Measurements from ENCODE around the gene GIPC1. TPM values are rescaled to one million over a fixed set of nuclear protein-coding genes. Genes with fewer than 3 reads are reported as not detected.
A peak's percentile ranks its signal among the peaks of the same experiment; 100 is the strongest.

The GIPC1 gene
- total and polyA plus RNA-seq, 7 donors: 65.1 to 378 (median 97.7) TPM

GRCh38 chr19:14443632-14444216 lies 52.2 kb downstream of the GIPC1 start:
- Histone ChIP-seq H3K9me3 (no peaks in the 10 kb centered on the region), H3K4me3 (no peak overlapping the region), H3K36me3 (peaks cover 24 to 79% (median 61%) of the 10 kb centered on the region in 4 donors), H3K4me1 (peaks cover 0 to 14% (median 9%) of the 10 kb centered on the region in 4 donors), H3K27ac (no peak overlapping the region), H3K27me3 (no peaks in the 10 kb centered on the region)
- TF ChIP-seq EP300 (IDR thresholded peaks at IDR 0.05) (no peak), CTCF (IDR thresholded peaks at IDR 0.05) (no peak), POLR2A (IDR thresholded peaks at IDR 0.05) (no peak)
- DNase-seq: no peak
- intact Hi-C loops (cut with DNase I): no loop called here
- WGBS, 2 donors: 94 to 96% methylated on average over 14 of the region's 14 CpGs

DNA sequence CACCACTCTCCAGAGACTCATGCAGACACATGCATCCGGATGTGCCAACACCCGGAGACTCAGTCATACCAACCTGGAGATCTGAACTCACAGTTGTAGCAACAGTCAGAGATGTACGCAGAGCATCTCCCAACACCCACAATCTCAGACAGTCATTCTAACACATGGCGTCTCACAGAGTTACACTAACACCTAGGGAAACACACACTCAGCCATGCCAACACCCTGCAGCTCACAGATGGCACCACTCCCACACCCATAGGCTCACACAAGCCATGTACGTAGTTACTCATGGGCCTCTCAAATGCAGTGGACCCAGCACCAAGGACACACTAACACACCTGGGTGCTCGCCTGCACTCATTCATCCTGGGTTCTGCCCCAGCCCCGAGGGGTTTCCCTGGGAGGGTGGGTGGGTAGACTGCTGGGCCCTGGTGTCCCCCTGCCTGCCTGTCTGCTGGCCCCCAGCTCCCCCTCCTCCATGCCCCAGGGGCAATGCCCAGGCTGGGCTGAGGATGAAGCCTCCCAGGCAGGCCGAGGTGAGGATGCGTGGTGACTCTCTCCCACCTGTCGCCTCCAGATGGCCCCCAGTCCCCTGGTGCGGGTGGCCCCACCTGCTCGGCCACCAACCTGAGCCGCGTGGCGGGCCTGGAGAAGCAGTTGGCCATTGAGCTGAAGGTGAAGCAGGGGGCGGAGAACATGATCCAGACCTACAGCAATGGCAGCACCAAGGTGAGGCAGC lies 52.9 kb downstream of the GIPC1 start:
- H3K4me3 ChIP-seq: no peak overlapping the region
- 93 to 97% methylated on average over 16 of the region's 16 CpGs for WGBS, 2 donors
- H3K9me3 ChIP-seq: no peaks in the 10 kb centered on the region
- H3K36me3 ChIP-seq: peaks cover 22 to 73% (median 54%) of the 10 kb centered on the region in 4 donors
- no peak overlapping the region for H3K27ac ChIP-seq
- no peaks in the 10 kb centered on the region for H3K27me3 ChIP-seq
- intact Hi-C loops (cut with DNase I): no loop called here
- no peak for DNase-seq
- peaks cover 0 to 16% (median 10%) of the 10 kb centered on the region in 4 donors for H3K4me1 ChIP-seq
- TF ChIP-seq POLR2AphosphoS5 (IDR thresholded peaks at IDR 0.05) (no peak), EP300 (IDR thresholded peaks at IDR 0.05) (no peak), CTCF (IDR thresholded peaks at IDR 0.05) (no peak), POLR2A (IDR thresholded peaks at IDR 0.05) (no peak)

DNA sequence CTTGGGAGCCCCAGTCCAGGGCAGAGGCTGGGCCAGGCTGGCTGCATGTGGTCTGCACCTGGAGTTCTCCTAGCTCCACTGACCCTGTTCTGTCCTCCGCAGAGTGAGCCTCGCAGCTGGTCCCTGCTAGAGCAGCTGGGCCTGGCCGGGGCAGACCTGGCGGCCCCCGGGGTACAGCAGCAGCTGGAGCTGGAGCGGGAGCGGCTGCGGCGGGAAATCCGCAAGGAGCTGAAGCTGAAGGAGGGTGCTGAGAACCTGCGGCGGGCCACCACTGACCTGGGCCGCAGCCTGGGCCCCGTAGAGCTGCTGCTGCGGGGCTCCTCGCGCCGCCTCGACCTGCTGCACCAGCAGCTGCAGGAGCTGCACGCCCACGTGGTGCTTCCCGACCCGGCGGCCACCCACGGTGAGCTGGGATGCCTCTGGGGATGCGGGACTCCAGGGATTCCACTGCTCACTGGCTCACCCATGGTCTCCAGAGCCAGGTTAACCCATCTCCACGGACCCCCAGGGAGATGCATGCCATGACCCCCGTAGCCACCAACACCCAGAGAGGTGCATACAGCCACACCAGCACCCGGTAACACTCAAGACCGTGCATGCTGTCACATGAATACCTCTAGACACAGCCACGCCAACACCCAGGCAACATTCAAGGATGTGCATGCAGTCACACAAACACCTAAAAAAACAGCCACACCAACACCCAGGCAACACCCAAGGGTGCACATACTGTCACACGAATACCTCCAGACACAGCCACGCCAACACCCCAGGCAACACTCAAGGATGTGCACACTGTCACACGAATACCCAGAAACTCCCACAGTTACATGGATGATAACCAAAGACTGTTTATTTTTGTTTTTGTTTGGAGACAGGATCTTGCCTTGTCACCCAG lies 54.6 kb downstream of the GIPC1 start:
- no peaks in the 10 kb centered on the region for H3K27me3 ChIP-seq
- WGBS, 2 donors: 88 to 91% methylated on average over 34 of the region's 34 CpGs
- TF ChIP-seq CTCF (IDR thresholded peaks at IDR 0.05) (no peak), POLR2A (IDR thresholded peaks at IDR 0.05) (no peak), EP300 (IDR thresholded peaks at IDR 0.05) (no peak), POLR2AphosphoS5 (IDR thresholded peaks at IDR 0.05) (no peak)
- no peak overlapping the region for H3K4me3 ChIP-seq
- peak overlapping the region in 1 of 4 donors; percentile 43 for H3K27ac ChIP-seq
- H3K9me3 ChIP-seq: no peaks in the 10 kb centered on the region
- DNase-seq: no peak
- H3K4me1 ChIP-seq: peaks cover 0 to 22% (median 10%) of the 10 kb centered on the region in 4 donors
- intact Hi-C loops (cut with DNase I): no loop called here
- H3K36me3 ChIP-seq: peaks cover 20 to 64% (median 37%) of the 10 kb centered on the region in 4 donors

DNA sequence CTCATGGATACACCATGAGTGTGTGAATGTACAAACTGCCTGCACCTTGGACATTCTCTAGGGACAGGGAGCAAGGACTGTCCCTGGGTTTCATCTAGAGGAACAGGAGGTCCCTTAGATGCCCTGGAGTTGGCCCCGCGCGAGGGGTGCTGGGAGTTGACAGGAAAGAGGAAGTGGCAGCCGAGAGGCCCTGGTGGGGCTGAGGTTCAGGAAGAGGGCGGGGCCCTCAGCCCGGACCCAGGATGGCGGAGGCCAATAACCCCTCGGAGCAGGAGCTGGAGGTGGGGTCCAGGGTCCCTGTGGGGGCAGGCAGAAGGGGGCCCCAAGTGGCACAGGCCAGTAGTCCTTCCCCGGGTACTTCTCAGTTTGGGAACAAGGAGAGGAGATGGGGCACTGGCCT lies 55.9 kb downstream of the GIPC1 start:
- peaks cover 0 to 28% (median 17%) of the 10 kb centered on the region in 4 donors for H3K4me1 ChIP-seq
- peaks cover 20 to 54% (median 30%) of the 10 kb centered on the region in 4 donors for H3K36me3 ChIP-seq
- 19 to 40% methylated on average over 9 of the region's 9 CpGs for WGBS, 2 donors
- peak; percentile 78 for DNase-seq
- H3K9me3 ChIP-seq: no peaks in the 10 kb centered on the region
- TF ChIP-seq EP300 (IDR thresholded peaks at IDR 0.05): no peak
- no peak for TF ChIP-seq POLR2A (IDR thresholded peaks at IDR 0.05)
- no peak for TF ChIP-seq POLR2AphosphoS5 (IDR thresholded peaks at IDR 0.05)
- TF ChIP-seq CTCF (IDR thresholded peaks at IDR 0.05): no peak
- H3K27ac ChIP-seq: peak overlapping the region; percentile 32 to 43 (median 34)
- H3K4me3 ChIP-seq: peak overlapping the region in 2 of 4 donors; percentile 22 to 26
- intact Hi-C loops (cut with DNase I): no loop called here
- H3K27me3 ChIP-seq: no peaks in the 10 kb centered on the region
